Activated effector memory CD4-positive, alpha-beta T cell treated with anti-CD3 and anti-CD28 coated beads, Interleukin-2, amount 50 U/mL, for 16 hours (primary cell): Measurements from ENCODE around the gene CDR2.

ENCODE experiments used
- DNase-seq: peaks from one replicate; pipeline ENCODE4 v3.0.0-alpha.2; 2020

Gene CDR2

GRCh38 chr16:22348291-22348690 is 26.1 kb downstream of the CDR2 start:
- no peak for DNase-seq

GRCh38 chr16:22347100-22347820 is 27.2 kb downstream of the CDR2 start:
- DNase-seq = no peak

GRCh38 chr16:22346483-22346882 is 27.9 kb downstream of the CDR2 start:
- no peak for DNase-seq

GRCh38 chr16:22342082-22342481 is 32.3 kb downstream of the CDR2 start:
- DNase-seq = no peak

GRCh38 chr16:22340945-22341344 is 33.5 kb downstream of the CDR2 start:
- no peak for DNase-seq

- no peak for DNase-seq
Measured at GRCh38 chr16:22337849-22338635, 36.4 kb downstream of the CDR2 start.

- no peak for DNase-seq
Measured at GRCh38 chr16:22337045-22337444, 37.4 kb downstream of the CDR2 start.

GRCh38 chr16:22336581-22336980 is 37.8 kb downstream of the CDR2 start:
- DNase-seq = no peak

GRCh38 chr16:22335668-22336246 is 38.7 kb downstream of the CDR2 start:
- no peak for DNase-seq

GRCh38 chr16:22333457-22333994 is 40.9 kb downstream of the CDR2 start:
- no peak for DNase-seq

- no peak for DNase-seq
Measured at GRCh38 chr16:22330326-22330725, 44.1 kb downstream of the CDR2 start.

- no peak for DNase-seq
Measured at GRCh38 chr16:22329199-22329695, 45.2 kb downstream of the CDR2 start.

GRCh38 chr16:22328081-22328725 is 46.2 kb downstream of the CDR2 start:
- DNase-seq = no peak

- DNase-seq = no peak
Measured at GRCh38 chr16:22327446-22327775, 47.0 kb downstream of the CDR2 start.

GRCh38 chr16:22326771-22327445 is 47.5 kb downstream of the CDR2 start:
- no peak for DNase-seq

GRCh38 chr16:22326369-22326652 is 48.1 kb downstream of the CDR2 start:
- no peak for DNase-seq

GRCh38 chr16:22325598-22326368 is 48.6 kb downstream of the CDR2 start:
- no peak for DNase-seq

GRCh38 chr16:22324787-22325597 is 49.4 kb downstream of the CDR2 start:
- DNase-seq = no peak

- DNase-seq = no peak
Measured at GRCh38 chr16:22323959-22324786, 50.2 kb downstream of the CDR2 start.
